Kidney (tissue), 14 donors: ENCODE data around the gene COBLL1. TPM values are rescaled to one million over a fixed set of nuclear protein-coding genes. Genes with fewer than 3 reads are reported as not detected.

Experiments used
- DNase-seq, 5 donors: peaks; one replicate each; pipeline ENCODE4 v3.0.0-alpha.2; 2013 to 2020
- FAIRE-seq: peaks from 2 replicates; lab custom pipeline; 2012; peaks lifted over from hg19 to GRCh38; lab: Jason Lieb, UNC
- H3K27ac ChIP-seq, 2 donors: one replicate each; pipeline ENCODE4 v1.7.0; 2013; ENCODE audit warnings: low read depth in 2 of 2, low read length in 2 of 2, inconsistent platforms in 1 of 2
- H3K27me3 ChIP-seq: one replicate; pipeline ENCODE4 v1.7.1; 2013; ENCODE audit warnings: low read length, inconsistent platforms; ENCODE audit not compliant: control insufficient read depth, insufficient read depth
- H3K36me3 ChIP-seq, 3 donors: one replicate each; pipeline versions ENCODE4 v1.7.0 to v1.7.1; 2013; ENCODE audit warnings: low read length in 3 of 3, control low read depth in 1 of 3, inconsistent platforms in 1 of 3; ENCODE audit not compliant: insufficient read depth in 3 of 3, control insufficient read depth in 2 of 3
- H3K4me1 ChIP-seq, 3 donors: one replicate each; pipeline versions ENCODE4 v1.7.0 to v1.7.1; 2013; ENCODE audit warnings: low read length in 3 of 3, inconsistent platforms in 1 of 3, low read depth in 1 of 3; ENCODE audit not compliant: control insufficient read depth in 2 of 3, insufficient read depth in 2 of 3
- H3K4me3 ChIP-seq, 3 donors: one replicate each; pipeline versions ENCODE4 v1.7.0 to v1.8.1; 2013; ENCODE audit warnings: low read length in 3 of 3, control low read depth in 1 of 3, inconsistent platforms in 1 of 3
- H3K9ac ChIP-seq, 3 donors: one replicate each; pipeline versions ENCODE4 v1.7.0 to v1.7.1; 2013; ENCODE audit warnings: low read length in 3 of 3, control low read depth in 1 of 3, inconsistent platforms in 1 of 3
- H3K9me3 ChIP-seq, 3 donors: one replicate each; pipeline versions ENCODE4 v1.7.0 to v1.7.1; 2013; ENCODE audit warnings: low read length in 3 of 3, control low read depth in 1 of 3, inconsistent platforms in 1 of 3; ENCODE audit not compliant: control insufficient read depth in 2 of 3, insufficient read depth in 1 of 3
- intact Hi-C: fragments of 100-400 bp; cut with DNase I; formaldehyde crosslinking; loops from one replicate; pipeline ENCODE4 v1.11.1; 2022
- polyA plus RNA-seq: library from polyadenylated mRNA; stranded (reverse); fragments of 350-450 nt; fragmentation: Illumina TruSeq; extraction: RNeasy Lipid Tissue Mini Kit (QIAGEN cat#74804); gene quantifications from one replicate; pipeline ENCODE4 v1.2.3, GENCODE V29; 2014; ENCODE audit warnings: low read depth, low replicate concordance; ENCODE audit not compliant: insufficient read depth
- total RNA-seq: library from RNA; stranded (reverse); fragmentation: NEBNext Ultra II Directional; extraction: Animal tissue kit (Norgen Biotek cat#: 25700); gene quantifications from one replicate; pipeline ENCODE4 v1.2.1, GENCODE V29; 2021
- TF ChIP-seq, protein P1 (sequence below): IDR thresholded peaks from 3 replicates; pipeline ENCODE4 v1.5.1; 2012; ENCODE audit warnings: mild to moderate bottlenecking, moderate library complexity, borderline replicate concordance; ENCODE audit not compliant: insufficient read depth; ENCODE audit errors: extremely low read depth
- donor health status: control.
- donor health status: control.
- donor health status: control.
- donor health status: control.
- donor health status: control.
- donor health status: DM: yes; HTN: yes; CAD: no.
- donor health status: Normal renal cell carcinoma (clear cell type).

COBLL1 gene
- total and polyA plus RNA-seq, 2 donors from 2014 or later: 39.7 to 205 TPM

DNA sequence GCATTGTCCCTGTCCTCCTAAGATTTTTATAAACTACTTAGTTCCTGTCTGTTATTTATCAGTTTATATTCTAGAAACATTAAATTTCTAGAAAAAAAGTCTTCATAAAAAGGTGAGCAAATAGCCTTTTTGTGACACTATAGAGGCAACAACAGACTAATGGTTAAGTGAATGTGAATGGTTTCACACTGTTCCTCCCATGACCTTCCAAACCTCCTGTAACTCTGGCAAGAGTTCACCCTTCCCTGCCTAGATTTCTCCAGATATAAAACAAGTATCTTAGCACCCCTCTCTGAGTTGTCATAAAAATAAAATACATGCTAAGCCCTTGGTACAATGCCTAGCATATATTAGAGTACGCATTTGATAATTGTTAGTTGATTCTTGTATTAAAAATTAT is 29.2 kb downstream of the COBLL1 start:
- intact Hi-C loops: no loop called here
- peaks cover 0 to 4% (median 0%) of the 10 kb centered on the region in 3 donors for H3K4me1 ChIP-seq

DNA sequence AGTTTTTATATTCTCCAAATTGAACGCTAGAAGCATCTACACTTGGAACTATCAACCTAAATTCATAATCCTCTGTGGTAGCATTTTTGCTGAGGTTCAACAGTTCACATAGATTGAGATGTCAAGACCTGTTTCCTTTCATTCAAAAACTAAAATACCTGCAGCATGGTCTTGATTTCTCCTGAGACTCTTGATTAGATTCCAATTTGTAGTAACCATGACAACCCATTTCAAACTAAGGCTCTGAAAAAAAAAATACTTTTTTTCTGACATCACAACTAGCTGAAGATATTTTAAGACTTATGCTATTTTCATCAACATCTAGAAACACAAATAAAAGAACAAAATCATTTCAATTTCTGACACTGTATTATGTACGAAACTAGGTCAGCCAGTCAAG is 29.8 kb downstream of the COBLL1 start:
- no peaks in the 10 kb centered on the region for H3K9me3 ChIP-seq
- no peak overlapping the region for H3K9ac ChIP-seq
- TF ChIP-seq, protein P1, sequence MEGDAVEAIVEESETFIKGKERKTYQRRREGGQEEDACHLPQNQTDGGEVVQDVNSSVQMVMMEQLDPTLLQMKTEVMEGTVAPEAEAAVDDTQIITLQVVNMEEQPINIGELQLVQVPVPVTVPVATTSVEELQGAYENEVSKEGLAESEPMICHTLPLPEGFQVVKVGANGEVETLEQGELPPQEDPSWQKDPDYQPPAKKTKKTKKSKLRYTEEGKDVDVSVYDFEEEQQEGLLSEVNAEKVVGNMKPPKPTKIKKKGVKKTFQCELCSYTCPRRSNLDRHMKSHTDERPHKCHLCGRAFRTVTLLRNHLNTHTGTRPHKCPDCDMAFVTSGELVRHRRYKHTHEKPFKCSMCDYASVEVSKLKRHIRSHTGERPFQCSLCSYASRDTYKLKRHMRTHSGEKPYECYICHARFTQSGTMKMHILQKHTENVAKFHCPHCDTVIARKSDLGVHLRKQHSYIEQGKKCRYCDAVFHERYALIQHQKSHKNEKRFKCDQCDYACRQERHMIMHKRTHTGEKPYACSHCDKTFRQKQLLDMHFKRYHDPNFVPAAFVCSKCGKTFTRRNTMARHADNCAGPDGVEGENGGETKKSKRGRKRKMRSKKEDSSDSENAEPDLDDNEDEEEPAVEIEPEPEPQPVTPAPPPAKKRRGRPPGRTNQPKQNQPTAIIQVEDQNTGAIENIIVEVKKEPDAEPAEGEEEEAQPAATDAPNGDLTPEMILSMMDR: no peak
- peaks cover 0 to 4% (median 0%) of the 10 kb centered on the region in 3 donors for H3K4me1 ChIP-seq
- no peak overlapping the region for H3K27ac ChIP-seq
- H3K36me3 ChIP-seq: no peaks in the 10 kb centered on the region
- intact Hi-C loops: no loop called here
- no peaks in the 10 kb centered on the region for H3K27me3 ChIP-seq
- FAIRE-seq: no peak
- no peak for DNase-seq
- no peak overlapping the region for H3K4me3 ChIP-seq

More for the DNA sequence above, 29.2 kb downstream of the COBLL1 start:
- H3K9ac ChIP-seq: no peak overlapping the region
- no peaks in the 10 kb centered on the region for H3K36me3 ChIP-seq
- no peak overlapping the region for H3K27ac ChIP-seq
- FAIRE-seq (no peak), DNase-seq (no peak)
- TF ChIP-seq, protein P1: no peak
- H3K9me3 ChIP-seq: no peaks in the 10 kb centered on the region
- H3K27me3 ChIP-seq: no peaks in the 10 kb centered on the region
- H3K4me3 ChIP-seq: no peak overlapping the region

DNA sequence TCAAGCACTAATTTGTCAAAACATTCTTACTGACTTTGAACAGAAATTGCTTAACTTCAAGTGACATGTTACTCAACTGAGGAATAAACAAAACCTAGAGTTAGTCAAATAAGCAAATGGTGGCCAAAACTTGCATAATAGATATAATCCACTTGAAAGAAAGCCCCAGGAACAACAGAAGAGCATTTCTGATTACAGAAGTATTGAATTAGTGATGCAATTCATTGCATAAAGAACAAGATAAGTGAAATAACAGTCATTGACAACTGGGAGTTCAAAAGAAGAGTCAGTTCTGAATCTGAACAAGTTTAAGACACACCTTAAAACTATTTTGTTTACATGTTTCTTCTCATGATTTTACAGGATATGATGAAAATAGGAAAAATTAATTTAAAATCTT is 30.8 kb downstream of the COBLL1 start:
- no peak for DNase-seq
- no peak overlapping the region for H3K27ac ChIP-seq

More for the DNA sequence above, 30.8 kb downstream of the COBLL1 start:
- Histone ChIP-seq H3K9me3 (no peaks in the 10 kb centered on the region), H3K36me3 (no peaks in the 10 kb centered on the region), H3K4me1 (peaks cover 0 to 4% (median 0%) of the 10 kb centered on the region in 3 donors), H3K27me3 (no peaks in the 10 kb centered on the region), H3K4me3 (no peak overlapping the region), H3K9ac (no peak overlapping the region)
- intact Hi-C loops: no loop called here
- no peak for FAIRE-seq
- TF ChIP-seq, protein P1: no peak
